GM18508 (cell line): ENCODE results near the gene DNAJC3.

ENCODE experiments used
- ATAC-seq: cut with Tn5 transposase; IDR thresholded peaks from one replicate; pipeline ENCODE4 v1.9.1; 2021; ENCODE audit warnings: moderate number of reproducible peaks; ENCODE audit not compliant: insufficient read depth, unreplicated experiment

DNAJC3 gene

GRCh38 chr13:95822303-95822702 is 145.4 kb downstream of the DNAJC3 start:
- no peak for ATAC-seq

GRCh38 chr13:95833126-95833525 is 156.2 kb downstream of the DNAJC3 start:
- no peak for ATAC-seq

GRCh38 chr13:95833719-95834118 is 156.8 kb downstream of the DNAJC3 start:
- no peak for ATAC-seq

- ATAC-seq, result no peak
Observed at GRCh38 chr13:95834134-95834765, 157.3 kb downstream of the DNAJC3 start.

- no peak for ATAC-seq
Observed at GRCh38 chr13:95841894-95842293, 165.0 kb downstream of the DNAJC3 start.

- no peak for ATAC-seq
Observed at GRCh38 chr13:95842898-95843297, 166.0 kb downstream of the DNAJC3 start.
